ENCODE data around the gene ERCC3.
"Not testable (repeated sequence)": the region's sequence is repeated elsewhere in the genome, so short reads cannot be mapped to it uniquely, and the experiment has no call there.

The ERCC3 gene

GRCh38 chr2:127280693-127281092, 13.3 kb downstream of the ERCC3 start:
- in situ Hi-C loops (cut with MboI; ENCODE audit: low sequenced_read_pairs) = no loop called here

DNA sequence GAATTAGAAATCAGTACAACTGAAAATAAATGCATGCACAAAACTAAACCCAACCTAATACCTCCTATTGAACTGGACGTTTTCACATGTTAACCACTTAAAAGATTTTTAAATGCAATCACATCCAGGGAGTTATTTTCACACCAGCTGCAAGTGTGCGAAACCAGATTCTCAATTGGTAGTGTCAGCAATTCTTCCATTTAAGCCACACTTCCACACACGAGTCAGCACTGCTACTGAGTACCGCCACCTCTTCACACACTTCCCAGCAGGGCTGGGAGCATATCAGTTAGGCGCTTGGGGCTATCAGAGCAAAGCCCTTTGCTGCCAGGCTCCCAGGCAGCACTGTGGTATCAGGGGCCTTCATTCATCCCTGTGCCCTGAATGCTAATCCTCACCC, 14.2 kb downstream of the ERCC3 start:
- in situ Hi-C loops (cut with MboI; ENCODE audit: low sequenced_read_pairs) = no loop called here

DNA sequence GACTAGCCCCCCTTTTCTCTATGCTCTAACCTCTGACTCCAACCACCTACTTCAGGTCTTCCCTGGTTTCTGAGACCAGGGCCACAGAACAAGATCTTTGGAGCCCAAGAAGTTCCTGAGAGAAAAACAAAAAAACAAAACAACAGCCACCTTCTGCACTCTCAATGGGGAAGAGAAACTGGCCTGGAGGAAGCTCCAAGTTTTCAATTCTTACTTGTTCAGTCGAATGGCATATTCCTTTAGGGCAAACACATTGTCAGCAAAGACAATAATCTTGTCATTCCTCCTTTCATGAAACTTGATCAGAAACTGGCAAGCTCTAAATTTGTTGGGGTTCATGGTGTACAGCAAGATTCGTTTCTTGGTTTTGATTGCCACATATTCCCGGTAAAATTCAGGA, 15.0 kb downstream of the ERCC3 start:
- in situ Hi-C loops (cut with MboI; ENCODE audit: low sequenced_read_pairs) = no loop called here

- in situ Hi-C loops (cut with MboI; ENCODE audit: low sequenced_read_pairs) = no loop called here
These were observed 16.9 kb downstream of the ERCC3 start for GRCh38 chr2:127277028-127277427.

- in situ Hi-C loops (cut with MboI; ENCODE audit: low sequenced_read_pairs) = no loop called here
These were observed 18.2 kb downstream of the ERCC3 start for GRCh38 chr2:127275789-127276188.

DNA sequence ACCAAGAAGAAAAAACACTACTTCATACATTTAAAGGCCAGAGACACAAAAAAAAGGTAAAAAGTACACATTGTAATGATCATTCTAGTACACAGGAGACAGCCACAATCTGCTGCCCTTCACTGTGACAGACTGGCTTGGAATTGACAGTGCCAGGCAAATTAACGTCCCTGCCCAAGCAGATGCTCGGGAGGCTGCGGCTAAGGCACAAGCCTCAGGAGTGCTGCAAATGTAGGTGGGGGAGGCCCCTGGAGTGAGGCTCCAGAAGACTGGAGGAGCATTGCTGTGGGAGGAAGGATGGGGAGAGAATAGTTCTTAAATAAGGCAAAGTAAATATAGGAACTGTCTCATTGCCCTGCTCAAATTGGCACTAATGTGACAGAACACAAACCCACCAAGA, 18.6 kb downstream of the ERCC3 start:
- in situ Hi-C loops (cut with MboI; ENCODE audit: low sequenced_read_pairs) = no loop called here

DNA sequence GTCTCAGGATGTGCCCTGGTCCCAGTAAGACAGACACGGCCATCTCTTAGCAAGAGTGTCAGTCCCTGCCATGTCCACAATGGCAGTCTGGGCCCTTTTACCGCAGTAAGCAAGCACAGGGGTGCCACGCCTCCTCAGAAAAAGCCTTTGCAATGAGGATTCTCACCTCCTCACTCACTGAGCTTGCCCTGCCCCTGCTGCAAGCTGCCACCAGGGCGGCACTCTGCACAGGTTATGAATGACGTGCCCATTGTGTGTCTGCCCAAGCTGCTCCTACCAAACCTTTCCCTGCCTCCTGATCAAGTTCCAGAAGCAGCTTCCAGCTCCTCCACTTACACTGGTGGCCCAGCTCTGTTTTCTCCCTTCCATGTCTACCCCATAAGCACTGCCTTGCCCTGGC, 23.3 kb downstream of the ERCC3 start:
- in situ Hi-C loops (cut with MboI; ENCODE audit: low sequenced_read_pairs) = no loop called here

DNA sequence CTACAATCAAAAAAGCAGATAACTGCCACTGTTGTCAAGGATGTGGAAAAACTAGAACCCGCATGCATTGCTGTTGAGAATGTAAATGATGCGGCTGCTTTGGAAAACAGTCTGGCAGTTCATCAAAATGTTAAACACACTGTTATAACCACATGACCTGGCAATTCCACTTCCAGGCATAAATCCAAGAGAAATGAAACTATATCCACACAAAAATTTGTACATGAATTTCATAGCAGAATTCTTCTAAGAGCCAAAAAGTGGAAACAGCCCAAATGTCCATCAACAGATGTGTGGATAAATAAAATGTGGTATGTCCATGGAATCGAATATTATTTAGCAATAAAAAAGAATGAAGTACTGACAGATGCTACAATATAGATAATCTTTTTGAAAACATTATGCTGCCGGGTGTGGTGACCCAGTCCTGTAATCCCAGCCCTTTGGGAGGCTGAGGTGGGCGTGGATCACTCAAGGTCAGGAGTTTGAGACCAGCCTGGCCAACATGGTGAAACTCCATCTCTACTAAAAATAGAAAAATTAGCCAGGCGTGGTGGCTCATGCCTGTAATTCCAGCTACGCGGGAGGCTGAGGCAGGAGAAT, 32.0 kb downstream of the ERCC3 start:
- in situ Hi-C loops (cut with MboI; ENCODE audit: low sequenced_read_pairs) = no loop called here

DNA sequence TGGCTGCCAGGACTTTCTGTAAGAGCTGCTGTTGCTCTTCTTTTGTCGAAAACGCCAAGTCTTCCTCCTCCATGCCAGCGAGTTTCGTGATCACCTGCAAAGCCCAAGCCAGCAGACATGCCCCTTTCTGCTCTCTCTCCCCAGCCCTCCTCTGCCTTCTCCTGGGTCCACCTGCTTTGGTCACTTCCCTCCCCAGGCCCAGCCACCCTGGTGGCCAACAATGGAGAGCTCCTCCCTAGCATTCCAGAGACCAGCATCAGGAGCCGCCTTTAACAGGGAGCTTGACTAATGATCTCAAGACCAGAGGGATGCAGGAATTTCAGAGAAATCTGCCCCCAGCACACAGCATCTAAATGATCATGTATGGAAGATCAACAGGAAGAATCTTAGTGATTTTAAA, 34.6 kb downstream of the ERCC3 start:
- in situ Hi-C loops (cut with MboI; ENCODE audit: low sequenced_read_pairs) = no loop called here

GRCh38 chr2:127256866-127257265, 37.1 kb downstream of the ERCC3 start:
- in situ Hi-C loops (cut with MboI; ENCODE audit: low sequenced_read_pairs) = no loop called here

- in situ Hi-C loops (cut with MboI; ENCODE audit: low sequenced_read_pairs) = no loop called here
These were observed 37.6 kb downstream of the ERCC3 start for GRCh38 chr2:127256381-127256780.

DNA sequence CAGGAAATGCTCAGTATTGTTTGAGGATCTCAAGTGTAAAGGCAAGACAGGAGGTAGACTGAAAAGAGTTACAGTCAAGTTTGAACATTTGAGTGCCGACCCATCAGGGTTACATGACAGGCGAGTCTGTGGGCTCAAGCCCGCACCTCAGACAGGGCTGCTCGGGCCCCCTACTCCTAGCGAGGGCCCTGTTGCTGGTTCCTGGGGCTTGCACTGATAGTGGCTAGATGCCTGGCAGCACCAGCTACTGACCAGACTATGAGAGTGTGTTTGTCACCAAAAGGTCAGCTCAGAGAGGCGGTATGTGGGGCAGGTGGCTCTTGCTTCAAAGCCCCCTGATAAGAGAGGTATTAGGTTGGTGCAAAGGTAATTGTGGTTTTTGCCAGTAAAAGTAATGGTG, 38.2 kb downstream of the ERCC3 start:
- in situ Hi-C loops (cut with MboI; ENCODE audit: low sequenced_read_pairs) = no loop called here

- in situ Hi-C loops (cut with MboI; ENCODE audit: low sequenced_read_pairs) = no loop called here
These were observed 38.8 kb downstream of the ERCC3 start for GRCh38 chr2:127255146-127255545.

DNA sequence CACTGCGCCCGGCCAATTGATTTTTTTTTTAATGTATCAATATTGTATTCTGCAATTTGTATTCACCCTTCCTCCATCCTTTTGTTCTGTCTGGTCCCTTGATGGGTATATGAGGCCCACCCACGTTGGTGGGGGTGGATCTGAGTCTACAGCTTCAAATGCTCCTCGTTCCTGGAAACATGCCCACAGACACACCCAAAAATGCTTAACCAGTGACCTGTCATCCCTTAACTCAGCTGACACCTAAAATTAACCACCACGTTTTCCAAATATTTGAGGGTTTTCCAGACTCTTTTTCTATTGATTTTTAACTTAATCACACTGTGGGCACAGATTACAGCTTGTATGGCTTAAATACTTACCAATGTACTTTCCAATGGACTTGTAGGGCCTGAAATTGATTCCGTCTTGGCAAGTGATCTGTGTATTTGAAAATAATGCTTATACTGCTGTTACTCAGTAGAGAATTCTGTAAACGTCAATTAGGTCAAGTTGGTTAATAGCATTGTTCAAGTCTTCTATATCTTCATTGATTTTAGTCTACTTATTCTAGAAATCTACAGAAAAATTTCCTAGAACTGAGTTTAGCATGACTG, 39.5 kb downstream of the ERCC3 start:
- in situ Hi-C loops (cut with MboI; ENCODE audit: low sequenced_read_pairs) = no loop called here

DNA sequence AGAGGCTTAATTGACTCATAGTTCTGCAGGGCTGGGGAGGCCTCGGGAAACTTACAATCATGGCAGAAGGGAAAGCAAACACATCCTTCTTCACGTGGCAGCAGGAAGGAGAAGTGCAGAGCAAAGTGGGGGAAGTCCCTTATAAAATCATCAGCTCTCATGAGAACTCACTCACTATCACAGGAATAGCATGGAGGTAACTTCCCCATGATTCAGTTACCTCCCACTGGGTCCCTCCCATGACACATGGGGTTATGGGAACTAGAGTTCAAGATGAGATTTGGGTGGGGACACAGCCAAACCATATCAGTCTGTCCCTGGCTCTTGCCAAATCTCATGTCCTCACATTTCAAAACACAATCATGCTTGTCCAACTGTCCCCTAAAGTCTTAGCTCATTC, 52.8 kb downstream of the ERCC3 start:
- in situ Hi-C loops (cut with MboI; ENCODE audit: low sequenced_read_pairs) = not testable (repeated sequence)

- in situ Hi-C loops (cut with MboI; ENCODE audit: low sequenced_read_pairs) = no loop called here
These were observed 54.5 kb downstream of the ERCC3 start for GRCh38 chr2:127239395-127239794.

- in situ Hi-C loops (cut with MboI; ENCODE audit: low sequenced_read_pairs) = not testable (repeated sequence)
These were observed 56.2 kb downstream of the ERCC3 start for GRCh38 chr2:127237768-127238167.

DNA sequence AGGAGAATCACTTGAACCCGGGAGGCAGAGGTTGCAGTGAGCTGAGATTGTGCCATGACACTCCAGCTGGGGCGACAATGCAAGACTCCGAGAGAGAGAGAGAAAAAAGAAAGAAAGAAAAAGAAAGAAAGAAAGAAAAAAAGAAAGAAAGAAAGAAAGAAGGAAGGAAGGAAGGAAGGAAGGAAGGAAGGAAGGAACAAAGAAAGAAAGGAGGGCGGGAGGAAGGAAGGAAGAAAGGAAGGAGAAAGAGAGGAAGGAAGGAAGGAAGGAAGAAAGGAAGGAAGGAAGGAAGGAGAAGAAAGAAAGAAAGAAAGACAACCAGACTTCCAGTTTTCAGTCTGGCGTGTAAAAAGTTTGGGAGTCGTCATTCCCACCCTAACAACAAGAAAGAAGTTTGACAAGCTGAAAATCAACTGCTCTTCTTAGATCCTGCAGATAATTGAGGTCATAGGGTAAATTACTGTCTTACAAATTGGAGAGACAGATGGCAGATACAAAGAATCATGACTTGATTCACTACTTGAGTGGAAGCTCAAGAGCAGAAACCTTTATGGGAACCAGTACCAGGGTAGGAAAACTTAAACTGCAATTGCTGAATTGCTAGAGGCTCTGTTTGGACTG, 58.8 kb downstream of the ERCC3 start:
- in situ Hi-C loops (cut with MboI; ENCODE audit: low sequenced_read_pairs) = no loop called here

DNA sequence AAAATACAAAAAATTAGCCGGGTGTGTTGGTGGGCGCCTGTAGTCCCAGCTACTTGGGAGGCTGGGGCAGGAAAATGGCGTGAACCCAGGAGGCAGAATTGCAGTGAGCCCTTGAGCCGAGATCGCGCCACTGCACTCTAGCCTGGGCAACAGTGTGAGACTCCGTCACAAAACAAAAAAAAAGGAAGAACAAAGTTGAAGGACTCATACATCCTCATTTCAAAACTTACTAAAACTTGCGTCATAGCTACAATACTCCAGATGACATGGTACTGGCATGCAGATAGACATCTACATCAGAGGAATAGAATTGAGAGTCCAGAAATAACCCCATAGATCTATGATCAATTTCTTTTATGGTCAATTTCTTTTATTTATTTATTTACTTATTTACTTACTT, 60.2 kb downstream of the ERCC3 start:
- in situ Hi-C loops (cut with MboI; ENCODE audit: low sequenced_read_pairs) = no loop called here

GRCh38 chr2:127231130-127231865, 62.6 kb downstream of the ERCC3 start:
- in situ Hi-C loops (cut with MboI; ENCODE audit: low sequenced_read_pairs) = no loop called here

- in situ Hi-C loops (cut with MboI; ENCODE audit: low sequenced_read_pairs) = no loop called here
These were observed 64.4 kb downstream of the ERCC3 start for GRCh38 chr2:127229555-127229954.

- in situ Hi-C loops (cut with MboI; ENCODE audit: low sequenced_read_pairs) = no loop called here
These were observed 65.8 kb downstream of the ERCC3 start for GRCh38 chr2:127228102-127228501.

All from hTERT RPE-1 (cell line).